MM.1S (cell line): ENCODE measurements around the gene PLEKHG5.
"Not testable (repeated sequence)": the region's sequence is repeated elsewhere in the genome, so short reads cannot be mapped to it uniquely, and the experiment has no call there.

Experiments used
- CTCF ChIP-seq: fragments of 300-600 bp; sonication (generic); IDR thresholded peaks from 2 replicates; pipeline ENCODE4 v1.5.1; 2016; ENCODE audit warnings: antibody characterized with exemption, low read length, mixed read lengths
- EZH2 ChIP-seq: fragments of 300-600 bp; sonication (generic); optimal IDR thresholded peaks from 2 replicates; pipeline ENCODE3; 2017; ENCODE audit warnings: low read depth, mild to moderate bottlenecking, antibody characterized with exemption, low read length, mixed read lengths
- EZH2phosphoT487 ChIP-seq: fragments of 300-600 bp; sonication (generic); IDR thresholded peaks from 2 replicates; pipeline ENCODE4 v1.6.1; 2018; ENCODE audit warnings: antibody characterized with exemption, low read length

GRCh38 chr1:6429660-6430411, 61.6 kb downstream of the PLEKHG5 start:
- not testable (repeated sequence) for TF ChIP-seq CTCF, EZH2phosphoT487, EZH2
